Chondrocyte (in vitro differentiated cells): ENCODE measurements around the gene ARHGAP26. TPM values are rescaled to one million over a fixed set of nuclear protein-coding genes. Genes with fewer than 3 reads are reported as not detected.

Source experiments
- DNase-seq: peaks from one replicate; pipeline ENCODE4 v3.0.0; 2021; ENCODE audit warnings: mixed read lengths, low spot score
- H3K27ac Mint-ChIP-seq: one replicate; pipeline ENCODE4 v1.8.0; 2021; ENCODE audit warnings: mild to moderate bottlenecking, moderate library complexity, mixed read lengths; ENCODE audit not compliant: unreplicated experiment
- H3K27me3 Mint-ChIP-seq: 2 replicates; pipeline ENCODE4 v1.8.0; 2021; ENCODE audit warnings: low read depth, mixed read lengths
- H3K36me3 Mint-ChIP-seq: 2 replicates; pipeline ENCODE4 v1.8.0; 2021; ENCODE audit warnings: low read depth, mixed read lengths
- H3K4me1 Mint-ChIP-seq: 2 replicates; pipeline ENCODE4 v1.8.0; 2021; ENCODE audit warnings: low read depth, mild to moderate bottlenecking, mixed read lengths
- H3K4me3 Mint-ChIP-seq: one replicate; pipeline ENCODE4 v1.8.0; 2021; ENCODE audit warnings: mild to moderate bottlenecking, moderate library complexity, mixed read lengths; ENCODE audit not compliant: unreplicated experiment
- H3K9me3 Mint-ChIP-seq: 2 replicates; pipeline ENCODE4 v1.8.0; 2021; ENCODE audit warnings: low read depth, mixed read lengths
- CTCF ChIP-seq: fragments of 200-600 bp; sonication (generic); IDR thresholded peaks from 2 replicates; pipeline ENCODE4 v1.5.0; 2021; ENCODE audit warnings: antibody characterized with exemption, mild to moderate bottlenecking, moderate library complexity
- total RNA-seq: library from RNA; stranded (reverse); gene quantifications from 3 replicates; pipeline ENCODE4 v1.2.1, GENCODE V29; 2021

Gene ARHGAP26
- total RNA-seq, 1 donor from 2014 or later, result 16.4 TPM

GRCh38 chr5:143080982-143081381, 310.8 kb downstream of the ARHGAP26 start:
- no peak for DNase-seq
- no peaks in the 10 kb centered on the region for H3K36me3 Mint-ChIP-seq
- H3K4me1 Mint-ChIP-seq, result peaks cover 26% of the 10 kb centered on the region
- no peaks in the 10 kb centered on the region for H3K27me3 Mint-ChIP-seq
- TF ChIP-seq CTCF, result no peak
- no peaks in the 10 kb centered on the region for H3K9me3 Mint-ChIP-seq
- H3K27ac Mint-ChIP-seq, result no peak overlapping the region
- no peak overlapping the region for H3K4me3 Mint-ChIP-seq

GRCh38 chr5:143083006-143083405, 312.8 kb downstream of the ARHGAP26 start:
- H3K4me3 Mint-ChIP-seq, result no peak overlapping the region
- no peaks in the 10 kb centered on the region for H3K27me3 Mint-ChIP-seq
- H3K27ac Mint-ChIP-seq, result no peak overlapping the region
- no peak for TF ChIP-seq CTCF
- peaks cover 36% of the 10 kb centered on the region for H3K4me1 Mint-ChIP-seq
- no peaks in the 10 kb centered on the region for H3K9me3 Mint-ChIP-seq
- no peak for DNase-seq
- H3K36me3 Mint-ChIP-seq, result no peaks in the 10 kb centered on the region

- peaks cover 30% of the 10 kb centered on the region for H3K4me1 Mint-ChIP-seq
Measured at GRCh38 chr5:143084407-143084806, 314.2 kb downstream of the ARHGAP26 start.

GRCh38 chr5:143085319-143085917, 315.2 kb downstream of the ARHGAP26 start:
- H3K9me3 Mint-ChIP-seq, result no peaks in the 10 kb centered on the region
- H3K4me3 Mint-ChIP-seq, result no peak overlapping the region
- H3K27ac Mint-ChIP-seq, result no peak overlapping the region
- DNase-seq, result no peak
- no peak for TF ChIP-seq CTCF
- peaks cover 30% of the 10 kb centered on the region for H3K4me1 Mint-ChIP-seq
- H3K36me3 Mint-ChIP-seq, result peaks cover 2% of the 10 kb centered on the region
- no peaks in the 10 kb centered on the region for H3K27me3 Mint-ChIP-seq

More at GRCh38 chr5:143084407-143084806, 314.2 kb downstream of the ARHGAP26 start:
- no peaks in the 10 kb centered on the region for H3K9me3 Mint-ChIP-seq
- no peaks in the 10 kb centered on the region for H3K27me3 Mint-ChIP-seq
- TF ChIP-seq CTCF, result no peak
- H3K4me3 Mint-ChIP-seq, result no peak overlapping the region
- H3K27ac Mint-ChIP-seq, result no peak overlapping the region
- no peaks in the 10 kb centered on the region for H3K36me3 Mint-ChIP-seq
- DNase-seq, result no peak

GRCh38 chr5:143086546-143086907, 316.4 kb downstream of the ARHGAP26 start:
- H3K4me3 Mint-ChIP-seq, result no peak overlapping the region
- peaks cover 30% of the 10 kb centered on the region for H3K4me1 Mint-ChIP-seq
- H3K27ac Mint-ChIP-seq, result peak overlapping the region; percentile 66

More at GRCh38 chr5:143086546-143086907, 316.4 kb downstream of the ARHGAP26 start:
- Mint-ChIP-seq H3K36me3 (peaks cover 2% of the 10 kb centered on the region), H3K9me3 (no peaks in the 10 kb centered on the region), H3K27me3 (no peaks in the 10 kb centered on the region)
- TF ChIP-seq CTCF, result no peak
- DNase-seq, result no peak
